Kidney epithelial cell (primary cell): ENCODE results near the gene RAB11FIP4. TPM values are rescaled to one million over a fixed set of nuclear protein-coding genes. Genes with fewer than 3 reads are reported as not detected.

ENCODE experiments used
- DNase-seq: peaks from one replicate; pipeline ENCODE4 v3.0.0-alpha.2; 2010; ENCODE audit warnings: low read depth
- H3K27me3 ChIP-seq: 2 replicates; pipeline ENCODE4 v1.6.0; 2011; ENCODE audit warnings: low read length; ENCODE audit not compliant: control insufficient read depth, insufficient read depth
- H3K36me3 ChIP-seq: 2 replicates; pipeline ENCODE4 v1.5.1; 2011; ENCODE audit warnings: low read length; ENCODE audit not compliant: control insufficient read depth, insufficient read depth
- H3K4me3 ChIP-seq: 2 replicates; pipeline ENCODE4 v1.5.1; 2011; ENCODE audit warnings: low read depth, mild to moderate bottlenecking, control low read depth, low read length
- total RNA-seq: library from RNA; depleted of rRNA; stranded (reverse); fragments of >200 nt; gene quantifications from 2 replicates; pipeline ENCODE4 v1.2.3, GENCODE V29; 2015
- TF ChIP-seq, protein P1 (sequence below): IDR thresholded peaks from 2 replicates; pipeline ENCODE4 v1.5.1; 2011; ENCODE audit warnings: mild to moderate bottlenecking, moderate library complexity, low read length, control low read depth, inconsistent platforms; ENCODE audit not compliant: insufficient read depth, poor library complexity, severe bottlenecking

The RAB11FIP4 gene
- total RNA-seq, 1 donor from 2014 or later = 26.5 TPM

DNA sequence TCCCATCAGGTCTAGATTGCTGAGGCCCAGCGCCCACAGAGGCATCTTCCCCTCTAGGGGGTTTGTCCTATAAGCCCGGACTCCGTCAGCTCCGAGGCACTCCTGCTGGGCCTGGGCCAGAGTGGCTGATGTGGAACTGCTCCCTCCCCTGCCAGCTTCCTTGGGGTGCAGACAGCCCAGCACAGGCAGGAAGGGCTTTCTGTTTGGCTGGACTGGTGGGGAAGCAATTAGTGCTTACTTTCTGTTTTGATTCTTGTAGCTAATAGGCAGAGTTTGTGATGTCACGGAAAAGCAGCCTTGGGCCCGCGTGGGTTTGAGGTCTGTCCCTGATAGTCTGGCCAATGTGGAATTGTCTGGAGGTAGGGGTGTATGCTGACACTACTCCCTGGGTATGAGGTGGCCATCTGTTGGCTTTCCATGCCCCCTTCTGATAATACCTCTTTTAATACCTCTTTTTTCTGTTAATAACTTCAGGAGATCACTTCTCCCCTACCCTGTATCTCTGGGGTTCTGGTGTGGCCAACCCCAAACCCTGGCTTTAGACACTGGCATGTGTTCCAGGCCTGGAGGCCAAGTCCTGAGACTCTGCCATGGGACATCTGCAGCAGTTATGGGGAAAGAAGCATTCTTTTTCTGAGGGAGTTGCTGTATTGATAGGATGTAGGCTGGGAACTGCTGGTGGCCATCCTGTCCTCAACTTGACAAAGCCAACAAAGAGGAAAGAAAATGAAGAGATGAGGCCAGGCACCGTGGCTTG is 190.9 kb downstream of the RAB11FIP4 start:
- Histone ChIP-seq H3K4me3 (no peak overlapping the region), H3K36me3 (no peaks in the 10 kb centered on the region), H3K27me3 (no peaks in the 10 kb centered on the region)
- TF ChIP-seq, protein P1, sequence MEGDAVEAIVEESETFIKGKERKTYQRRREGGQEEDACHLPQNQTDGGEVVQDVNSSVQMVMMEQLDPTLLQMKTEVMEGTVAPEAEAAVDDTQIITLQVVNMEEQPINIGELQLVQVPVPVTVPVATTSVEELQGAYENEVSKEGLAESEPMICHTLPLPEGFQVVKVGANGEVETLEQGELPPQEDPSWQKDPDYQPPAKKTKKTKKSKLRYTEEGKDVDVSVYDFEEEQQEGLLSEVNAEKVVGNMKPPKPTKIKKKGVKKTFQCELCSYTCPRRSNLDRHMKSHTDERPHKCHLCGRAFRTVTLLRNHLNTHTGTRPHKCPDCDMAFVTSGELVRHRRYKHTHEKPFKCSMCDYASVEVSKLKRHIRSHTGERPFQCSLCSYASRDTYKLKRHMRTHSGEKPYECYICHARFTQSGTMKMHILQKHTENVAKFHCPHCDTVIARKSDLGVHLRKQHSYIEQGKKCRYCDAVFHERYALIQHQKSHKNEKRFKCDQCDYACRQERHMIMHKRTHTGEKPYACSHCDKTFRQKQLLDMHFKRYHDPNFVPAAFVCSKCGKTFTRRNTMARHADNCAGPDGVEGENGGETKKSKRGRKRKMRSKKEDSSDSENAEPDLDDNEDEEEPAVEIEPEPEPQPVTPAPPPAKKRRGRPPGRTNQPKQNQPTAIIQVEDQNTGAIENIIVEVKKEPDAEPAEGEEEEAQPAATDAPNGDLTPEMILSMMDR = no peak
- DNase-seq = no peak

GRCh38 chr17:31583772-31584356 is 192.4 kb downstream of the RAB11FIP4 start:
- no peak for DNase-seq
- no peaks in the 10 kb centered on the region for H3K27me3 ChIP-seq
- no peak overlapping the region for H3K4me3 ChIP-seq
- TF ChIP-seq, protein P1 = no peak
- no peaks in the 10 kb centered on the region for H3K36me3 ChIP-seq

- no peak for DNase-seq
- Histone ChIP-seq H3K36me3 (no peaks in the 10 kb centered on the region), H3K4me3 (no peak overlapping the region), H3K27me3 (no peaks in the 10 kb centered on the region)
- TF ChIP-seq, protein P1 = no peak
Observed at GRCh38 chr17:31584438-31585279, 193.2 kb downstream of the RAB11FIP4 start.

- H3K36me3 ChIP-seq = no peaks in the 10 kb centered on the region
- no peak for DNase-seq
- no peak overlapping the region for H3K4me3 ChIP-seq
- no peaks in the 10 kb centered on the region for H3K27me3 ChIP-seq
- TF ChIP-seq, protein P1 = no peak
Observed at GRCh38 chr17:31585280-31585630, 193.8 kb downstream of the RAB11FIP4 start.

- Histone ChIP-seq H3K4me3 (no peak overlapping the region), H3K27me3 (no peaks in the 10 kb centered on the region), H3K36me3 (no peaks in the 10 kb centered on the region)
- TF ChIP-seq, protein P1 = no peak
- DNase-seq = no peak
Observed at GRCh38 chr17:31586946-31587345, 195.5 kb downstream of the RAB11FIP4 start.
